GM23338 (cell line): ENCODE results near the gene RBM19. TPM values are rescaled to one million over a fixed set of nuclear protein-coding genes. Genes with fewer than 3 reads are reported as not detected.
A peak's percentile ranks its signal among the peaks of the same experiment; 100 is the strongest.

Experiments used
- ATAC-seq: fragments of 200-7000 bp; cut with Tn5 transposase; 3 replicates; pipeline ENCODE4 v1.9.1; 2020
- DNase-seq: peaks from one replicate; pipeline ENCODE4 v3.0.0-alpha.2; 2015; ENCODE audit warnings: low spot score
- H2AFZ ChIP-seq: fragments of 200-600 bp; sonication (generic); 2 replicates; pipeline ENCODE4 v1.8.0; 2016; ENCODE audit warnings: antibody characterized with exemption, mild to moderate bottlenecking, moderate library complexity
- H3F3A ChIP-seq: fragments of 200-600 bp; sonication (generic); replicated peaks from 2 replicates; pipeline ENCODE4 v1.8.0; 2017; ENCODE audit warnings: antibody characterized with exemption, mixed run types, low read depth
- H3K27ac ChIP-seq: fragments of 200-600 bp; sonication (generic); 2 replicates; pipeline ENCODE4 v1.6.1; 2016; ENCODE audit warnings: low read depth
- H3K27me3 ChIP-seq: fragments of 200-600 bp; sonication (generic); 2 replicates; pipeline ENCODE4 v1.8.0; 2016; ENCODE audit warnings: mild to moderate bottlenecking, mixed run types, moderate library complexity; ENCODE audit not compliant: insufficient read depth
- H3K36me3 ChIP-seq: fragments of 200-600 bp; sonication (generic); 2 replicates; pipeline ENCODE4 v1.8.0; 2016; ENCODE audit warnings: mild to moderate bottlenecking; ENCODE audit not compliant: insufficient read depth
- H3K4me1 ChIP-seq: fragments of 200-600 bp; sonication (generic); 2 replicates; pipeline ENCODE4 v1.8.0; 2016; ENCODE audit warnings: mild to moderate bottlenecking, moderate library complexity; ENCODE audit not compliant: insufficient read depth
- H3K4me2 ChIP-seq: fragments of 200-600 bp; sonication (generic); 2 replicates; pipeline ENCODE4 v1.7.1; 2017; ENCODE audit warnings: mixed run types
- H3K4me3 ChIP-seq: fragments of 200-600 bp; sonication (generic); 2 replicates; pipeline ENCODE4 v1.6.1; 2016; ENCODE audit warnings: mixed run types
- H3K79me2 ChIP-seq: fragments of 200-600 bp; sonication (generic); replicated peaks from 2 replicates; pipeline ENCODE4 v1.8.0; 2017; ENCODE audit warnings: mild to moderate bottlenecking; ENCODE audit not compliant: insufficient read depth
- H3K9me2 ChIP-seq: fragments of 200-600 bp; sonication (generic); 2 replicates; pipeline ENCODE4 v1.8.0; 2017; ENCODE audit not compliant: insufficient read depth
- H4K20me1 ChIP-seq: fragments of 200-600 bp; sonication (generic); replicated peaks from 2 replicates; pipeline ENCODE4 v1.8.0; 2017; ENCODE audit warnings: mild to moderate bottlenecking; ENCODE audit not compliant: insufficient read depth
- H3K27ac Mint-ChIP-seq: 2 replicates; pipeline ENCODE4 v1.8.0; 2020; ENCODE audit warnings: inconsistent platforms, mild to moderate bottlenecking, moderate library complexity, mixed read lengths
- H3K27me3 Mint-ChIP-seq: 3 replicates; pipeline ENCODE4 v1.8.0; 2022; ENCODE audit warnings: low read depth, mild to moderate bottlenecking, moderate library complexity, mixed read lengths, inconsistent platforms; ENCODE audit not compliant: insufficient read depth, poor library complexity
- H3K36me3 Mint-ChIP-seq: 3 replicates; pipeline ENCODE4 v1.8.0; 2021; ENCODE audit warnings: low read depth, mild to moderate bottlenecking, inconsistent platforms, moderate library complexity, mixed read lengths
- H3K4me1 Mint-ChIP-seq: 3 replicates; pipeline ENCODE4 v1.8.0; 2020; ENCODE audit warnings: mild to moderate bottlenecking, inconsistent platforms, mixed read lengths
- H3K4me3 Mint-ChIP-seq: 3 replicates; pipeline ENCODE4 v1.8.0; 2021; ENCODE audit warnings: moderate library complexity, mild to moderate bottlenecking, inconsistent platforms, mixed read lengths
- H3K9me3 Mint-ChIP-seq: 3 replicates; pipeline ENCODE4 v1.8.0; 2020; ENCODE audit warnings: moderate library complexity, mild to moderate bottlenecking, inconsistent platforms, mixed read lengths
- CREB1 ChIP-seq: fragments of 250-450 bp; sonication (Bioruptor Pico); IDR thresholded peaks from 2 replicates; pipeline ENCODE4 v1.5.0; 2020; ENCODE audit warnings: low read depth, mild to moderate bottlenecking, moderate library complexity
- EZH2 ChIP-seq: fragments of 200-600 bp; sonication (generic); IDR thresholded peaks from one replicate; pipeline ENCODE4 v1.8.0; 2017; ENCODE audit warnings: antibody characterized with exemption, mild to moderate bottlenecking, low read depth; ENCODE audit not compliant: unreplicated experiment
- EZH2phosphoT487 ChIP-seq: fragments of 200-600 bp; sonication (generic); IDR thresholded peaks from one replicate; pipeline ENCODE4 v1.8.1; 2018; ENCODE audit warnings: antibody characterized with exemption; ENCODE audit not compliant: unreplicated experiment
- JUNB ChIP-seq: IDR thresholded peaks from one replicate; pipeline ENCODE4 v1.6.1; 2016; ENCODE audit warnings: antibody characterized with exemption; ENCODE audit not compliant: unreplicated experiment
- NANOG ChIP-seq: IDR thresholded peaks from 2 replicates; pipeline ENCODE4 v1.6.1; 2016; ENCODE audit warnings: antibody characterized with exemption, borderline replicate concordance
- POLR2AphosphoS5 ChIP-seq: IDR thresholded peaks from 2 replicates; pipeline ENCODE4 v1.6.1; 2016; ENCODE audit warnings: antibody characterized with exemption, low read depth
- ZNF331 ChIP-seq: fragments of 250-450 bp; sonication (Bioruptor Pico); IDR thresholded peaks from 2 replicates; pipeline ENCODE4 v1.5.0; 2020; ENCODE audit warnings: low read depth, mild to moderate bottlenecking, moderate library complexity
- polyA plus RNA-seq: library from polyadenylated mRNA; unstranded; fragments of >200 nt; fragmentation: Nextera tagmentation; extraction: Ambion mirVana; gene quantifications from 2 replicates; pipeline ENCODE4 v1.2.1, GENCODE V29; 2016
- total RNA-seq: library from RNA; depleted of rRNA; stranded (reverse); fragments of >200 nt; shearing (Covaris generic); gene quantifications from 2 replicates; pipeline ENCODE4 v1.2.3, GENCODE V29; 2014
- TF ChIP-seq, protein P1 (sequence below): IDR thresholded peaks from one replicate; pipeline ENCODE4 v1.6.1; 2018; ENCODE audit warnings: antibody characterized with exemption; ENCODE audit not compliant: unreplicated experiment
- TF ChIP-seq, protein P2 (sequence below), 2 experiments: fragments of 200-600 bp in 1 of 2; sonication (generic) in 1 of 2; conservative IDR thresholded peaks; 2 replicates each; pipeline versions ENCODE4 v1.5.1 to v1.6.1; 2016 to 2017; ENCODE audit warnings: antibody characterized with exemption in 2 of 2, low read depth in 2 of 2, mild to moderate bottlenecking in 2 of 2, moderate library complexity in 1 of 2
- TF ChIP-seq, protein P3 (sequence below): IDR thresholded peaks from 2 replicates; pipeline ENCODE4 v1.6.1; 2016; ENCODE audit warnings: antibody characterized with exemption

RBM19 gene
- total and polyA plus RNA-seq, 2 experiments from 2014 or later: 43.4 to 56.7 TPM

DNA sequence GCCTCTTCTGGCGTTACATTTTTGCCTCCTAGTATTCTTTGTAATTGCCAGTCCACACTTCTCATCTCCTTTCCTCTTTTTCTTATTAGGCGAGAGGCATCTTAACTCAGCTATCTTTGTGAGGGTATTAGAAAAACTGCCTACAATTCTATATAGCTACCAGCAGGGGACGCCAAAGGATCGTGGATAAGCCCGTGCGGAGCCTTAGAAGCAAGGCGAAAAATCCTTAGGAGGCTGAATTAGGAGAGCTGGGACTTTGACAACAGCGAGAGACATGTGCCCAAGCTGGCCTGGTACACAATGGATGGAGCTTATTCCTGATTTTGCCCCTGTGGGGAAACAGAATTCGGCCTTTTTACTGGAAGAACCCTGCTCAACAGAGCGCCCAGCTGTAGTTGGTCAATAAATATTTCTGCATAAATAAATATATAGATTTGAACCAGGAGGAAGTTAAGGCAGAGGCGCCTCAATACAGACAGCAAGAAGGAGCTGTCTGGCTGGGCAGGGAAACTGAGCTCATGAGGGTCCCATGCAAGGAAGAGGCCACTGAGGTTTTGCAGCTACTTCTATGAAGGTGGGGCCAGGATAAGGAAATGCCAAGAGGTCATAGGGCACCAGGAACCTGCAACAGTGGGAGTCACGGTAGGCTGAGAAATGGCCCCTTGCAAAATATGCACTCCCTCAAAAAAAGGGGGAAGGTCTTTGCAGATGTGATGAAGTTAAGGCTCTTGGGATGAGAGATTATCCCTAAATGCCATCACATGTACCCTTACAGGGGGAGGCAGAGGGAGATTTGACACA lies 14.6 kb upstream of the RBM19 start:
- TF ChIP-seq, protein P1, sequence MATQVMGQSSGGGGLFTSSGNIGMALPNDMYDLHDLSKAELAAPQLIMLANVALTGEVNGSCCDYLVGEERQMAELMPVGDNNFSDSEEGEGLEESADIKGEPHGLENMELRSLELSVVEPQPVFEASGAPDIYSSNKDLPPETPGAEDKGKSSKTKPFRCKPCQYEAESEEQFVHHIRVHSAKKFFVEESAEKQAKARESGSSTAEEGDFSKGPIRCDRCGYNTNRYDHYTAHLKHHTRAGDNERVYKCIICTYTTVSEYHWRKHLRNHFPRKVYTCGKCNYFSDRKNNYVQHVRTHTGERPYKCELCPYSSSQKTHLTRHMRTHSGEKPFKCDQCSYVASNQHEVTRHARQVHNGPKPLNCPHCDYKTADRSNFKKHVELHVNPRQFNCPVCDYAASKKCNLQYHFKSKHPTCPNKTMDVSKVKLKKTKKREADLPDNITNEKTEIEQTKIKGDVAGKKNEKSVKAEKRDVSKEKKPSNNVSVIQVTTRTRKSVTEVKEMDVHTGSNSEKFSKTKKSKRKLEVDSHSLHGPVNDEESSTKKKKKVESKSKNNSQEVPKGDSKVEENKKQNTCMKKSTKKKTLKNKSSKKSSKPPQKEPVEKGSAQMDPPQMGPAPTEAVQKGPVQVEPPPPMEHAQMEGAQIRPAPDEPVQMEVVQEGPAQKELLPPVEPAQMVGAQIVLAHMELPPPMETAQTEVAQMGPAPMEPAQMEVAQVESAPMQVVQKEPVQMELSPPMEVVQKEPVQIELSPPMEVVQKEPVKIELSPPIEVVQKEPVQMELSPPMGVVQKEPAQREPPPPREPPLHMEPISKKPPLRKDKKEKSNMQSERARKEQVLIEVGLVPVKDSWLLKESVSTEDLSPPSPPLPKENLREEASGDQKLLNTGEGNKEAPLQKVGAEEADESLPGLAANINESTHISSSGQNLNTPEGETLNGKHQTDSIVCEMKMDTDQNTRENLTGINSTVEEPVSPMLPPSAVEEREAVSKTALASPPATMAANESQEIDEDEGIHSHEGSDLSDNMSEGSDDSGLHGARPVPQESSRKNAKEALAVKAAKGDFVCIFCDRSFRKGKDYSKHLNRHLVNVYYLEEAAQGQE: no peak
- TF ChIP-seq NANOG (no peak), EZH2phosphoT487 (no peak), JUNB (no peak), EZH2 (no peak), CREB1 (no peak)
- TF ChIP-seq, protein P2, sequence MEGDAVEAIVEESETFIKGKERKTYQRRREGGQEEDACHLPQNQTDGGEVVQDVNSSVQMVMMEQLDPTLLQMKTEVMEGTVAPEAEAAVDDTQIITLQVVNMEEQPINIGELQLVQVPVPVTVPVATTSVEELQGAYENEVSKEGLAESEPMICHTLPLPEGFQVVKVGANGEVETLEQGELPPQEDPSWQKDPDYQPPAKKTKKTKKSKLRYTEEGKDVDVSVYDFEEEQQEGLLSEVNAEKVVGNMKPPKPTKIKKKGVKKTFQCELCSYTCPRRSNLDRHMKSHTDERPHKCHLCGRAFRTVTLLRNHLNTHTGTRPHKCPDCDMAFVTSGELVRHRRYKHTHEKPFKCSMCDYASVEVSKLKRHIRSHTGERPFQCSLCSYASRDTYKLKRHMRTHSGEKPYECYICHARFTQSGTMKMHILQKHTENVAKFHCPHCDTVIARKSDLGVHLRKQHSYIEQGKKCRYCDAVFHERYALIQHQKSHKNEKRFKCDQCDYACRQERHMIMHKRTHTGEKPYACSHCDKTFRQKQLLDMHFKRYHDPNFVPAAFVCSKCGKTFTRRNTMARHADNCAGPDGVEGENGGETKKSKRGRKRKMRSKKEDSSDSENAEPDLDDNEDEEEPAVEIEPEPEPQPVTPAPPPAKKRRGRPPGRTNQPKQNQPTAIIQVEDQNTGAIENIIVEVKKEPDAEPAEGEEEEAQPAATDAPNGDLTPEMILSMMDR (conservative IDR thresholded peaks at IDR 0.05; ENCODE audit: low read depth in 2 of 2): peak; percentile 95 to 99
- TF ChIP-seq, protein P3, sequence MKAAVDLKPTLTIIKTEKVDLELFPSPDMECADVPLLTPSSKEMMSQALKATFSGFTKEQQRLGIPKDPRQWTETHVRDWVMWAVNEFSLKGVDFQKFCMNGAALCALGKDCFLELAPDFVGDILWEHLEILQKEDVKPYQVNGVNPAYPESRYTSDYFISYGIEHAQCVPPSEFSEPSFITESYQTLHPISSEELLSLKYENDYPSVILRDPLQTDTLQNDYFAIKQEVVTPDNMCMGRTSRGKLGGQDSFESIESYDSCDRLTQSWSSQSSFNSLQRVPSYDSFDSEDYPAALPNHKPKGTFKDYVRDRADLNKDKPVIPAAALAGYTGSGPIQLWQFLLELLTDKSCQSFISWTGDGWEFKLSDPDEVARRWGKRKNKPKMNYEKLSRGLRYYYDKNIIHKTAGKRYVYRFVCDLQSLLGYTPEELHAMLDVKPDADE: no peak
- no peaks in the 10 kb centered on the region for H3K79me2 ChIP-seq
- H3K27me3 ChIP-seq: no peaks in the 10 kb centered on the region
- Mint-ChIP-seq H3K36me3 (no peaks in the 10 kb centered on the region), H3K27me3 (peaks cover 5% of the 10 kb centered on the region), H3K27ac (no peak overlapping the region), H3K9me3 (no peaks in the 10 kb centered on the region), H3K4me3 (no peak overlapping the region), H3K4me1 (no peaks in the 10 kb centered on the region)
- no peaks in the 10 kb centered on the region for H3K36me3 ChIP-seq
- H3K4me2 ChIP-seq: no peak overlapping the region
- DNase-seq (peak; percentile 88), ATAC-seq (peak; percentile 91)
- no peaks in the 10 kb centered on the region for H3K4me1 ChIP-seq
- no peaks in the 10 kb centered on the region for H3F3A ChIP-seq
- no peak overlapping the region for H3K4me3 ChIP-seq
- no peaks in the 10 kb centered on the region for H3K9me2 ChIP-seq
- H2AFZ ChIP-seq: no peak overlapping the region
- no peak overlapping the region for H3K27ac ChIP-seq
- H4K20me1 ChIP-seq: no peaks in the 10 kb centered on the region

DNA sequence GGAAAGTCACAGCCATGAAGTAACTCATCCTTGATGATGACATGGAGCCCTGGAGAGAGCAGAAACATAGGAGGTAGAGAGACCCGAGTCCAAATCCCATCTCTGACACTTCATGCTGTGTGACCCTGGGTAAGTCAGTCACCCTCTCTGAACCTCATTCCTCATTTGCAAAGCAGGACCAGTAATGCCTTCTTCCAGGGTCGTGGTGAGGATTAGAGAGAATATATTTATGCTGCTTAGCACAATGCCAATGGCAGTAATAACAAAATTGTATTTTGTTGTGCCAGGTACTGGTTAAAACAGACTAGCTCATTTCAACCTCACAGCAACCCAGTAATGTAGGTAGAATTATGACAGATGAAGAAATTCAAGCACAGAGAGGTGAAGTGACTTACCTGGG lies 13.9 kb upstream of the RBM19 start:
- H3K4me3 ChIP-seq: no peak overlapping the region
- no peaks in the 10 kb centered on the region for H3K9me2 ChIP-seq
- H3K36me3 ChIP-seq: no peaks in the 10 kb centered on the region
- no peaks in the 10 kb centered on the region for H3K27me3 ChIP-seq
- no peak overlapping the region for H2AFZ ChIP-seq
- DNase-seq: no peak
- no peaks in the 10 kb centered on the region for H4K20me1 ChIP-seq
- no peaks in the 10 kb centered on the region for H3F3A ChIP-seq
- Mint-ChIP-seq H3K9me3 (no peaks in the 10 kb centered on the region), H3K27ac (no peak overlapping the region), H3K4me3 (no peak overlapping the region), H3K4me1 (no peaks in the 10 kb centered on the region), H3K27me3 (peaks cover 5% of the 10 kb centered on the region), H3K36me3 (no peaks in the 10 kb centered on the region)
- no peaks in the 10 kb centered on the region for H3K79me2 ChIP-seq
- H3K4me1 ChIP-seq: no peaks in the 10 kb centered on the region
- no peak overlapping the region for H3K27ac ChIP-seq
- H3K4me2 ChIP-seq: no peak overlapping the region
- no peak for ATAC-seq
- TF ChIP-seq CREB1: no peak
- no peak for TF ChIP-seq ZNF331 (CRISPR knock-in tag)
- TF ChIP-seq POLR2AphosphoS5: no peak
- TF ChIP-seq JUNB: no peak
- TF ChIP-seq, protein P3: no peak
- TF ChIP-seq, protein P2 (conservative IDR thresholded peaks at IDR 0.05; ENCODE audit: low read depth in 2 of 2): no peak
